Measurements from ENCODE around the gene IGFBP2. TPM values are rescaled to one million over a fixed set of nuclear protein-coding genes. Genes with fewer than 3 reads are reported as not detected.

Gene IGFBP2
- total and polyA plus RNA-seq, 2 of the 13 experiments (the other 11 are each of a cell fraction or from before 2014, with no cell fraction given): 2.0 to 5.8 TPM

GRCh38 chr2:216666461-216667233 is 33.4 kb downstream of the IGFBP2 start (continued):
- TF ChIP-seq ARID5B (CRISPR knock-in tag; IDR thresholded peaks at IDR 0.05) (peak; percentile 56; the same call in 1 of the 2 replicates), ZBTB25 (CRISPR knock-in tag; IDR thresholded peaks at IDR 0.05) (0 out of 2 replicates have a peak, but pooled peaks have one; percentile 57), CEBPG (CRISPR knock-in tag; IDR thresholded peaks at IDR 0.05) (peak; percentile 46; the same call in 1 of the 2 replicates), NFE2L2 (IDR thresholded peaks at IDR 0.05; ENCODE audit: low read length) (0 out of 2 replicates have a peak, but pooled peaks have one; percentile 12), ZFX (CRISPR knock-in tag; IDR thresholded peaks at IDR 0.05; ENCODE audit: low read depth) (peak; percentile 30; the same call in 1 of the 2 replicates), ZBTB49 (CRISPR knock-in tag; IDR thresholded peaks at IDR 0.05; ENCODE audit: borderline replicate concordance) (peak; percentile 89; the same call in 1 of the 2 replicates), FOSL2 (CRISPR knock-in tag; IDR thresholded peaks at IDR 0.05) (peak; percentile 50), KLF6 (CRISPR knock-in tag; IDR thresholded peaks at IDR 0.05) (peak; percentile 36; the same call in 1 of the 2 replicates), IRF2 (CRISPR knock-in tag; IDR thresholded peaks at IDR 0.05) (peak; percentile 71; the same call in 1 of the 2 replicates), ZNF556 (CRISPR knock-in tag; IDR thresholded peaks at IDR 0.05; ENCODE audit: borderline replicate concordance) (no peak), ZFP90 (CRISPR knock-in tag; IDR thresholded peaks at IDR 0.05; ENCODE audit: borderline replicate concordance) (0 out of 2 replicates have a peak, but pooled peaks have one; percentile 17), NCOA5 (CRISPR knock-in tag; IDR thresholded peaks at IDR 0.05) (no peak), TEAD2 (CRISPR knock-in tag; IDR thresholded peaks at IDR 0.05) (0 out of 2 replicates have a peak, but pooled peaks have one; percentile 12), NR1H2 (CRISPR knock-in tag; IDR thresholded peaks at IDR 0.05; ENCODE audit: borderline replicate concordance, low read depth) (no peak), MYNN (CRISPR knock-in tag; IDR thresholded peaks at IDR 0.05; ENCODE audit: low read depth) (0 out of 2 replicates have a peak, but pooled peaks have one; percentile 43)
